Breast epithelium (tissue), 3 donors: ENCODE data around the gene NSUN2.

Experiments
- CTCF ChIP-seq, 3 donors: fragments of 450-650 bp; IDR thresholded peaks; one replicate each; pipeline ENCODE4 v1.5.1; 2016 to 2017; ENCODE audit warnings: antibody characterized with exemption in 3 of 3, mild to moderate bottlenecking in 3 of 3, moderate library complexity in 3 of 3
- POLR2A ChIP-seq: fragments of 450-650 bp; IDR thresholded peaks from one replicate; pipeline ENCODE4 v1.6.1; 2016; ENCODE audit warnings: antibody characterized with exemption, mild to moderate bottlenecking, moderate library complexity
- POLR2AphosphoS5 ChIP-seq, 3 donors: sonication (generic); formaldehyde crosslinking; IDR thresholded peaks; one replicate each; pipeline ENCODE4 v1.6.1; 2017; ENCODE audit warnings: antibody characterized with exemption in 3 of 3

GRCh38 chr5:6584101-6584645 lies 48.7 kb downstream of the NSUN2 start:
- TF ChIP-seq POLR2AphosphoS5 (IDR thresholded peaks at IDR 0.05), result no peak
- TF ChIP-seq CTCF (IDR thresholded peaks at IDR 0.05), result no peak
- TF ChIP-seq POLR2A, result no peak
